Dedifferentiated amniotic fluid mesenchymal stem cell (primary cell): Measurements from ENCODE around the gene KNDC1.

Experiments
- DNase-seq: peaks from one replicate; pipeline ENCODE4 v3.0.0-alpha.2; 2016; ENCODE audit errors: extremely low spot score

Gene KNDC1

GRCh38 chr10:133177380-133178157 is 17.6 kb downstream of the KNDC1 start:
- no peak for DNase-seq

GRCh38 chr10:133178357-133179127 is 18.5 kb downstream of the KNDC1 start:
- DNase-seq, result no peak

GRCh38 chr10:133179128-133179520 is 19.1 kb downstream of the KNDC1 start:
- no peak for DNase-seq

GRCh38 chr10:133179651-133180050 is 19.6 kb downstream of the KNDC1 start:
- no peak for DNase-seq

GRCh38 chr10:133180192-133180964 is 20.4 kb downstream of the KNDC1 start:
- no peak for DNase-seq

- DNase-seq, result no peak
Observed at GRCh38 chr10:133180965-133181639, 21.1 kb downstream of the KNDC1 start.

- no peak for DNase-seq
Observed at GRCh38 chr10:133182190-133182589, 22.2 kb downstream of the KNDC1 start.

GRCh38 chr10:133182791-133183645 is 23.0 kb downstream of the KNDC1 start:
- no peak for DNase-seq

- DNase-seq, result no peak
Observed at GRCh38 chr10:133183646-133184378, 23.8 kb downstream of the KNDC1 start.

GRCh38 chr10:133184591-133185244 is 24.7 kb downstream of the KNDC1 start:
- no peak for DNase-seq

GRCh38 chr10:133185421-133185820 is 25.4 kb downstream of the KNDC1 start:
- DNase-seq, result no peak

- DNase-seq, result no peak
Observed at GRCh38 chr10:133185916-133186315, 25.9 kb downstream of the KNDC1 start.

GRCh38 chr10:133186416-133187090 is 26.5 kb downstream of the KNDC1 start:
- DNase-seq, result no peak

- no peak for DNase-seq
Observed at GRCh38 chr10:133187091-133187905, 27.3 kb downstream of the KNDC1 start.

- DNase-seq, result no peak
Observed at GRCh38 chr10:133187906-133188681, 28.1 kb downstream of the KNDC1 start.

GRCh38 chr10:133189256-133189655 is 29.2 kb downstream of the KNDC1 start:
- DNase-seq, result no peak

GRCh38 chr10:133189726-133190125 is 29.7 kb downstream of the KNDC1 start:
- no peak for DNase-seq
